IMR-90 (cell line): ENCODE results near the gene MYO5A. TPM values are rescaled to one million over a fixed set of nuclear protein-coding genes. Genes with fewer than 3 reads are reported as not detected.

ENCODE experiments used
- ATAC-seq: fragments of 200-7000 bp; cut with Tn5 transposase; 2 replicates; pipeline ENCODE4 v1.9.1; 2020; ENCODE audit warnings: low read depth, mild to moderate bottlenecking, moderate library complexity
- BruUV-seq: library from RNA; stranded (reverse); fragments of 400-500 nt; replicated peaks from 2 replicates; lab custom pipeline; 2021; lab: Mats Ljungman, UMichigan
- CTCF ChIA-PET: fragments of 300-600 bp; formaldehyde crosslinking; extraction: SDS; loops from one replicate; lab custom pipeline; 2021; ENCODE audit warnings: antibody characterized with exemption; lab: Yijun Ruan, JAX
- POLR2A ChIA-PET: fragments of 300-600 bp; sonication (Branson Sonifier 250); formaldehyde crosslinking; loops from one replicate; lab custom pipeline; 2022; ENCODE audit warnings: antibody characterized with exemption; ENCODE audit not compliant: unreplicated experiment; lab: Charles Lee
- DNase-seq: peaks from one replicate; pipeline ENCODE4 v3.0.0; 2013
- H2AFZ ChIP-seq: replicated peaks from 2 replicates; pipeline ENCODE3; 2013; ENCODE audit warnings: low read length, mild to moderate bottlenecking; ENCODE audit not compliant: poor library complexity
- H2AK5ac ChIP-seq: 2 replicates; pipeline ENCODE4 v1.6.1; 2013; ENCODE audit warnings: low read depth, low read length, inconsistent platforms
- H2AK9ac ChIP-seq: replicated peaks from 2 replicates; pipeline ENCODE3; 2013; ENCODE audit warnings: mild to moderate bottlenecking, low read depth, low read length, moderate library complexity; ENCODE audit not compliant: poor library complexity
- H2BK120ac ChIP-seq: 2 replicates; pipeline ENCODE4 v1.6.1; 2013; ENCODE audit warnings: low read depth, low read length, inconsistent platforms
- H2BK15ac ChIP-seq: 3 replicates; pipeline ENCODE4 v1.6.1; 2013; ENCODE audit warnings: low read depth, low read length, inconsistent platforms
- H2BK20ac ChIP-seq: 2 replicates; pipeline ENCODE4 v1.6.1; 2013; ENCODE audit warnings: low read depth, mild to moderate bottlenecking, inconsistent platforms, low read length, moderate library complexity
- H2BK5ac ChIP-seq: 2 replicates; pipeline ENCODE4 v1.6.1; 2013; ENCODE audit warnings: mild to moderate bottlenecking, low read depth, low read length, inconsistent platforms; ENCODE audit not compliant: poor library complexity, severe bottlenecking
- H3K14ac ChIP-seq: replicated peaks from 2 replicates; pipeline ENCODE4 v1.6.1; 2013; ENCODE audit warnings: low read depth, low read length, inconsistent platforms
- H3K18ac ChIP-seq: 2 replicates; pipeline ENCODE4 v1.6.1; 2013; ENCODE audit warnings: low read depth, low read length, control low read depth
- H3K23ac ChIP-seq: 2 replicates; pipeline ENCODE4 v1.6.1; 2013; ENCODE audit warnings: low read depth, low read length, inconsistent platforms
- H3K27ac ChIP-seq: 2 replicates; pipeline ENCODE4 v1.5.1; 2013; ENCODE audit warnings: mild to moderate bottlenecking, control low read depth, low read length; ENCODE audit not compliant: insufficient read depth
- H3K27me3 ChIP-seq: 2 replicates; pipeline ENCODE4 v1.6.1; 2013; ENCODE audit warnings: low read length; ENCODE audit not compliant: control insufficient read depth, insufficient read depth
- H3K36me3 ChIP-seq: 2 replicates; pipeline ENCODE4 v1.6.1; 2013; ENCODE audit warnings: low read length, mixed read lengths; ENCODE audit not compliant: control insufficient read depth, insufficient read depth
- H3K4ac ChIP-seq: 2 replicates; pipeline ENCODE4 v1.6.1; 2013; ENCODE audit warnings: low read depth, low read length, inconsistent platforms
- H3K4me1 ChIP-seq: 2 replicates; pipeline ENCODE4 v1.6.1; 2013; ENCODE audit warnings: low read length, mixed read lengths; ENCODE audit not compliant: control insufficient read depth, insufficient read depth
- H3K4me2 ChIP-seq: 2 replicates; pipeline ENCODE4 v1.6.1; 2013; ENCODE audit warnings: low read depth, mild to moderate bottlenecking, control low read depth, low read length, moderate library complexity
- H3K4me3 ChIP-seq: 2 replicates; pipeline ENCODE4 v1.5.1; 2013; ENCODE audit warnings: low read depth, mild to moderate bottlenecking, control low read depth, low read length, moderate library complexity; ENCODE audit not compliant: insufficient read depth
- H3K56ac ChIP-seq: 2 replicates; pipeline ENCODE4 v1.6.1; 2013; ENCODE audit warnings: low read length, inconsistent platforms; ENCODE audit not compliant: insufficient read depth; ENCODE audit errors: extremely low read depth
- H3K79me1 ChIP-seq, 2 experiments: 2 replicates each; pipeline ENCODE4 v1.6.1; 2013; ENCODE audit warnings: low read length in 2 of 2, inconsistent platforms in 1 of 2, low read depth in 1 of 2
- H3K9ac ChIP-seq: 2 replicates; pipeline ENCODE4 v1.6.1; 2013; ENCODE audit warnings: low read depth, low read length, control low read depth
- H3K9me1 ChIP-seq: 2 replicates; pipeline ENCODE4 v1.6.1; 2013; ENCODE audit warnings: low read length, inconsistent platforms; ENCODE audit not compliant: insufficient read depth
- H3K9me3 ChIP-seq: 2 replicates; pipeline ENCODE4 v1.6.1; 2013; ENCODE audit warnings: low read length; ENCODE audit not compliant: control insufficient read depth, insufficient read depth
- H4K20me1 ChIP-seq: 2 replicates; pipeline ENCODE4 v1.6.1; 2013; ENCODE audit warnings: low read length, inconsistent platforms; ENCODE audit not compliant: insufficient read depth
- H4K5ac ChIP-seq: 2 replicates; pipeline ENCODE4 v1.6.1; 2013; ENCODE audit warnings: mild to moderate bottlenecking, low read depth, low read length, control low read depth
- H4K8ac ChIP-seq, 2 experiments: 2 replicates each; pipeline ENCODE4 v1.6.1; 2013; ENCODE audit warnings: low read depth in 2 of 2, low read length in 2 of 2, control low read depth in 1 of 2, inconsistent platforms in 1 of 2
- H4K91ac ChIP-seq: 2 replicates; pipeline ENCODE4 v1.6.1; 2013; ENCODE audit warnings: low read depth, low read length, inconsistent platforms; ENCODE audit not compliant: insufficient read depth
- BHLHE40 ChIP-seq: fragments of 150-350 bp; IDR thresholded peaks from 2 replicates; pipeline ENCODE4 v1.6.1; 2016; ENCODE audit warnings: mild to moderate bottlenecking, low read depth, low read length
- FOS ChIP-seq: fragments of 150-350 bp; IDR thresholded peaks from 2 replicates; pipeline ENCODE4 v1.6.1; 2016; ENCODE audit warnings: low read depth, low read length
- MAZ ChIP-seq: IDR thresholded peaks from 2 replicates; pipeline ENCODE4 v1.6.1; 2012; ENCODE audit warnings: low read depth, mild to moderate bottlenecking, low read length, improper control_type of control experiment, moderate library complexity, borderline replicate concordance
- WGBS, 2 experiments: methylation state at CpG; one replicate each; pipeline versions ENCODE4 v1.1.5 to v1.1.7; 2013; ENCODE audit warnings: missing lambda C conversion rate in 2 of 2; ENCODE audit not compliant: insufficient read length in 1 of 2; ENCODE audit errors: extremely low coverage in 2 of 2; 5-methylcytosine and 5-hydroxymethylcytosine counted together
- dilution Hi-C: fragments of 300-500 bp; cut with HindIII; formaldehyde crosslinking; loops from one replicate; pipeline ENCODE4 v1.14.3; 2018; ENCODE audit warnings: low sequenced_read_pairs; ENCODE audit not compliant: unreplicated experiment
- in situ Hi-C: fragments of 300-500 bp; cut with MboI; formaldehyde crosslinking; loops from 3 replicates; pipeline ENCODE4 v1.14.3; 2019; ENCODE audit warnings: low sequenced_read_pairs, inconsistent platforms, mixed read lengths
- intact Hi-C: fragments of 100-400 bp; cut with micrococcal nuclease; formaldehyde crosslinking; loops from 2 replicates; pipeline ENCODE4 v1.10.0; 2022
- polyA plus RNA-seq, 3 experiments: library from polyadenylated mRNA; depleted of rRNA; stranded (reverse); fragments of >200 nt; gene quantifications; 2 replicates each; pipeline ENCODE4 v1.2.3, GENCODE V29; 2012; ENCODE audit warnings: low replicate concordance in 1 of 3
- total RNA-seq: library from RNA; depleted of rRNA; stranded (reverse); fragments of >200 nt; gene quantifications from 2 replicates; pipeline ENCODE4 v1.2.3, GENCODE V29; 2012

MYO5A gene
- total and polyA plus RNA-seq, 2 of the 4 experiments (the other 2 are of a cell fraction): 19.4 to 69.2 TPM

- peak overlapping the region; percentile 71 for H2AK5ac ChIP-seq
- H4K20me1 ChIP-seq: peaks cover 41% of the 10 kb centered on the region
- H3K18ac ChIP-seq: peak overlapping the region; percentile 98
- H4K8ac ChIP-seq: peak overlapping the region in 1 of 2 experiments; percentile 87; a peak in 2 of 4 replicates
- H4K5ac ChIP-seq: peak overlapping the region; percentile 99
- DNase-seq (peak; percentile 78), ATAC-seq (peak; percentile 63)
- no peak overlapping the region for H2AFZ ChIP-seq
- peak overlapping the region; percentile 71; the same call in 1 of the 2 replicates for H3K14ac ChIP-seq
- ChIA-PET POLR2A (interaction anchor here (0.6 to 0.7 kb wide), 3 partner anchors 40 to 345 kb away, joined by 3 read pairs; no protein-coding TSS in a partner anchor), CTCF (interaction anchor here (1.8 kb wide), 1 partner anchor 301 kb away, joined by 4 read pairs; no protein-coding TSS in a partner anchor)
- peak overlapping the region; percentile 54; the same call in 1 of the 2 replicates for H2BK20ac ChIP-seq
- peak overlapping the region; percentile 95 for H2BK5ac ChIP-seq
- no peak overlapping the region for H3K9ac ChIP-seq
- in situ Hi-C loops (no loop called here), intact Hi-C loops (no loop called here), dilution Hi-C loops (no loop called here)
- peak overlapping the region; percentile 48; the same call in 1 of the 2 replicates for H3K23ac ChIP-seq
- peak overlapping the region; percentile 91 for H3K27ac ChIP-seq
- peaks cover 10 to 40% of the 10 kb centered on the region in 2 experiments for H3K79me1 ChIP-seq
- no peak overlapping the region for H3K4me3 ChIP-seq
- peak overlapping the region; percentile 85; the same call in 1 of the 2 replicates for H3K4ac ChIP-seq
- WGBS, 2 experiments: no CpG with 5 or more reads among the region's 5 CpGs
- peaks cover 17% of the 10 kb centered on the region for H3K4me1 ChIP-seq
- peaks cover 11% of the 10 kb centered on the region for H3K9me1 ChIP-seq
- H2BK120ac ChIP-seq: peak overlapping the region; percentile 80
- 0 out of 2 replicates have a peak overlapping the region, but pooled peaks have one; percentile 45 for H3K56ac ChIP-seq
- H3K4me2 ChIP-seq: peak overlapping the region; percentile 72
- H2BK15ac ChIP-seq: peak overlapping the region; percentile 32; the same call in 1 of the 3 replicates
- H4K91ac ChIP-seq: peak overlapping the region; percentile 81
- peak overlapping the region; percentile 13 for H2AK9ac ChIP-seq
- peaks cover 2% of the 10 kb centered on the region; the same call in 1 of the 2 replicates for H3K36me3 ChIP-seq
- H3K27me3 ChIP-seq: no peaks in the 10 kb centered on the region
- H3K9me3 ChIP-seq: no peaks in the 10 kb centered on the region
- TF ChIP-seq FOS (0 out of 2 replicates have a peak, but pooled peaks have one; percentile 21), BHLHE40 (no peak), MAZ (no peak)
- BruUV-seq: no TSS peak
These were observed 29.5 kb upstream of the MYO5A start for GRCh38 chr15:52558196-52558595.
